Naive thymus-derived CD4-positive, alpha-beta T cell (primary cell): ENCODE results near the gene GTF3C4. TPM values are rescaled to one million over a fixed set of nuclear protein-coding genes. Genes with fewer than 3 reads are reported as not detected.
"Not testable (repeated sequence)": the region's sequence is repeated elsewhere in the genome, so short reads cannot be mapped to it uniquely, and the experiment has no call there.

ENCODE experiments used
- ATAC-seq: fragments of 150-1000 bp; cut with Tn5 transposase; 2 replicates; pipeline ENCODE4 v1.10.0; 2021; ENCODE audit warnings: mild to moderate bottlenecking, moderate library complexity
- CTCF ChIA-PET: fragments of 350-600 bp; sonication (Branson Sonifier 250); formaldehyde crosslinking; loops from one replicate; lab custom pipeline; 2021; ENCODE audit warnings: antibody characterized with exemption; lab: Charles Lee
- POLR2A ChIA-PET: fragments of 350-600 bp; sonication (Branson Sonifier 250); formaldehyde crosslinking; loops from one replicate; lab custom pipeline; 2021; ENCODE audit warnings: antibody characterized with exemption, inconsistent platforms; lab: Charles Lee
- DNase-seq, 9 donors: peaks; one replicate each; pipeline versions ENCODE4 v3.0.0 to v3.0.0-alpha.2; 2020 to 2022; ENCODE audit warnings: mixed read lengths in 1 of 9
- H3K27ac ChIP-seq: one replicate; pipeline ENCODE4 v1.7.0; 2013; ENCODE audit warnings: mild to moderate bottlenecking, low read depth, low read length, moderate library complexity
- H3K27me3 ChIP-seq, 2 donors: one replicate each; pipeline ENCODE4 v1.7.0; 2013; ENCODE audit warnings: low read length in 2 of 2, mild to moderate bottlenecking in 2 of 2, moderate library complexity in 2 of 2; ENCODE audit not compliant: control insufficient read depth in 2 of 2, insufficient read depth in 2 of 2
- H3K36me3 ChIP-seq, 3 experiments: 1 replicate in 2 of 3; 2 replicates in 1 of 3; pipeline ENCODE4 v1.7.0; 2013; ENCODE audit warnings: low read length in 3 of 3, mild to moderate bottlenecking in 3 of 3, moderate library complexity in 1 of 3; ENCODE audit not compliant: insufficient read depth in 3 of 3, control insufficient read depth in 2 of 3
- H3K4me1 ChIP-seq, 2 donors: one replicate each; pipeline ENCODE4 v1.7.0; 2013; ENCODE audit warnings: low read length in 2 of 2, mild to moderate bottlenecking in 2 of 2, moderate library complexity in 1 of 2; ENCODE audit not compliant: control insufficient read depth in 2 of 2, insufficient read depth in 2 of 2
- H3K4me3 ChIP-seq: 2 replicates; pipeline ENCODE4 v1.7.0; 2013; ENCODE audit warnings: mild to moderate bottlenecking, low read length
- H3K9me3 ChIP-seq, 3 experiments: 1 replicate in 2 of 3; 2 replicates in 1 of 3; pipeline ENCODE4 v1.7.0; 2013; ENCODE audit warnings: low read length in 3 of 3; ENCODE audit not compliant: control insufficient read depth in 2 of 3
- H3K27ac Mint-ChIP-seq, 9 donors: one replicate each; pipeline ENCODE4 v1.8.0; 2020 to 2022; ENCODE audit warnings: mixed read lengths in 9 of 9, mild to moderate bottlenecking in 8 of 9, moderate library complexity in 5 of 9, inconsistent platforms in 2 of 9
- H3K27me3 Mint-ChIP-seq, 5 donors: one replicate each; pipeline ENCODE4 v1.8.0; 2021 to 2022; ENCODE audit warnings: mixed read lengths in 5 of 5, mild to moderate bottlenecking in 1 of 5
- H3K36me3 Mint-ChIP-seq, 5 donors: one replicate each; pipeline ENCODE4 v1.8.0; 2020 to 2022; ENCODE audit warnings: mixed read lengths in 5 of 5, mild to moderate bottlenecking in 3 of 5, inconsistent platforms in 1 of 5
- H3K4me1 Mint-ChIP-seq, 7 donors: one replicate each; pipeline ENCODE4 v1.8.0; 2020 to 2022; ENCODE audit warnings: mixed read lengths in 7 of 7, mild to moderate bottlenecking in 3 of 7, inconsistent platforms in 1 of 7
- H3K4me3 Mint-ChIP-seq, 10 donors: one replicate each; pipeline ENCODE4 v1.8.0; 2020 to 2022; ENCODE audit warnings: mild to moderate bottlenecking in 10 of 10, mixed read lengths in 10 of 10, moderate library complexity in 6 of 10, inconsistent platforms in 2 of 10
- H3K9me3 Mint-ChIP-seq, 11 donors: one replicate each; pipeline ENCODE4 v1.8.0; 2020 to 2022; ENCODE audit warnings: mixed read lengths in 11 of 11, mild to moderate bottlenecking in 4 of 11, inconsistent platforms in 1 of 11, moderate library complexity in 1 of 11
- intact Hi-C, 2 donors: fragments of 100-400 bp; cut with micrococcal nuclease; formaldehyde crosslinking; loops; one replicate each; pipeline ENCODE4 v1.15.1; 2023
- polyA plus RNA-seq, 2 donors: library from polyadenylated mRNA; unstranded; fragments of 300-500 nt; fragmentation: Illumina TruSeq; gene quantifications; one replicate each; pipeline ENCODE4 v1.2.3, GENCODE V29; 2021
- total RNA-seq, 6 experiments: library from RNA in 5 of 6; stranded (reverse) in 5 of 6; gene quantifications; 1 replicate in 5 of 6; 2 replicates in 1 of 6; pipeline ENCODE4 v1.2.3 and lab custom pipeline; 2021 to 2026

The GTF3C4 gene
- total and polyA plus RNA-seq, 7 experiments from 2014 or later: 3.6 to 16.7 (median 12.8) TPM

DNA sequence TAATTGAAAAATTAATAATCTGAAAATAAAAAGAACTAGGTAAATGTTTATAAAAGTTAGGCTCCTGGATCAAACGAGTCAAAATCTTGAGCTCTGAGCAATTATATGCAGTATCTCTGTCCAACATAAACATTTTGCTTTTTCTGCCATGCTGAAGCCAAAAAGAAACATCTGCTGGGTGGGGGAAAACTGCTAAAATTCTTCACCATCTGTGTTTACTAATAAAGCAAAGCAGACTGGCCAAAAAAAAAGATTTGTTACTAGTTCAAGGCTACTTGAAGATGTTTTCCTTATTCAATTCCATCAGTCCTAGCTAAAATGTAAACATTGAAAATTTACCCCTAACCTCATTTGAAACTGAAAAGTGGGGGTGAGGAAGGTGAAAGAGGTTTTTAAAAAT lies 29.7 kb downstream of the GTF3C4 start:
- H3K4me3 Mint-ChIP-seq: no peak overlapping the region

DNA sequence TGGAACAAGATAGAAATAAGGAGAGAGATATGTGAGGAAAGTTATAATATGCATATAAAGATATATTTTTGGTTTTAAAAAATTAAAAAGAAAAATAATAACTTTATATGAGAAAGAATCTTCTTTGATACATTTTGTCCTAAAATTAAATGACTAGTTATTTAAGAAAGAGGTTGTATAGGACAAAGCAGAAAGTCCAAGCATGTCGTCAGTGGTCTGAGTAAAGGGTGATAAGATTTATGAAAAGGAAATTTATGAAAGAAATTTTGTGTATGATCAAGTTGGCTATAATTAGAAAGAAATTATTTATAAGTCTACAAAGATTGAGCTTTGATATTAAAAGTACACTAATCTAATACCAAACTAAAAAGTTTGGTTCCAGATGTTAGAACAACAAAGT lies 32.0 kb downstream of the GTF3C4 start:
- intact Hi-C loops: no loop called here
- ATAC-seq (no peak), DNase-seq (no peak)
- H3K27me3 ChIP-seq: peaks cover 0 to 3% of the 10 kb centered on the region in 2 donors
- ChIA-PET POLR2A (no interaction called here), CTCF (no interaction called here)
- no peak overlapping the region for H3K27ac ChIP-seq
- H3K9me3 ChIP-seq: peaks cover 0 to 10% (median 0%) of the 10 kb centered on the region in 3 experiments
- H3K36me3 ChIP-seq: no peaks in the 10 kb centered on the region
- no peaks in the 10 kb centered on the region for H3K4me1 ChIP-seq
- H3K4me3 Mint-ChIP-seq: no peak overlapping the region
- no peak overlapping the region for H3K4me3 ChIP-seq
- H3K9me3 Mint-ChIP-seq: peaks cover 0 to 15% (median 12%) of the 10 kb centered on the region in 11 donors
- peaks cover 0 to 8% (median 4%) of the 10 kb centered on the region in 5 donors for H3K36me3 Mint-ChIP-seq
- H3K4me1 Mint-ChIP-seq: no peaks in the 10 kb centered on the region
- no peak overlapping the region for H3K27ac Mint-ChIP-seq
- H3K27me3 Mint-ChIP-seq: peaks cover 9 to 25% (median 13%) of the 10 kb centered on the region in 5 donors

More for the DNA sequence above, 29.7 kb downstream of the GTF3C4 start:
- Histone ChIP-seq H3K4me1 (no peaks in the 10 kb centered on the region), H3K27ac (no peak overlapping the region), H3K4me3 (no peak overlapping the region), H3K9me3 (peaks cover 0 to 22% (median 7%) of the 10 kb centered on the region in 3 experiments), H3K27me3 (peaks cover 0 to 3% of the 10 kb centered on the region in 2 donors), H3K36me3 (no peaks in the 10 kb centered on the region)
- H3K9me3 Mint-ChIP-seq: peaks cover 3 to 35% (median 28%) of the 10 kb centered on the region in 11 donors
- H3K36me3 Mint-ChIP-seq: peaks cover 0 to 11% (median 8%) of the 10 kb centered on the region in 5 donors
- ChIA-PET POLR2A (interaction anchor here (0.9 kb wide), 1 partner anchor 30 kb away, joined by 3 read pairs; the partner anchor contains the start of genes DDX31 and GTF3C4), CTCF (no interaction called here)
- DNase-seq (no peak), ATAC-seq (no peak)
- H3K27ac Mint-ChIP-seq: no peak overlapping the region
- H3K4me1 Mint-ChIP-seq: no peaks in the 10 kb centered on the region
- H3K27me3 Mint-ChIP-seq: peaks cover 4 to 11% (median 8%) of the 10 kb centered on the region in 5 donors
- intact Hi-C loops: no loop called here

DNA sequence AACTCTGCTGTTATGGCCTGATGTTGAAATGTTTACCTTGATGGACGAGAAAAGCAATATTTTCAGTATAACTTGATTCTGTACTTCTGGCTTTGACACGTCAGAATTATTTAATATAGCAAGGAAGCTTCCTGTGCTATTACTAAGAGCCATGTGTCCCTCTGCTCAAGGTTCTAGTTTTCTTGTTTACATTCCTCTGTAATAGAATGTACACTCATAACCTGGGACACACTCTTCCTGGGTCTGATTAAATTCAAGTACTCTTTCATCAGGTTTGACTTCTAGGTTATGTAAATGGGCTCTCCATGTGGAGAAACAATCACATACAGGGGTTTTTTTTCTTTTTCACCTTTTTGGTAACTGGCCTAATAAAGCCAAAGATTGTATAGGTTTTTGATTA lies 33.1 kb downstream of the GTF3C4 start:
- no peak overlapping the region for H3K27ac ChIP-seq
- Mint-ChIP-seq H3K27me3 (peaks cover 8 to 24% (median 13%) of the 10 kb centered on the region in 5 donors), H3K4me3 (no peak overlapping the region), H3K27ac (no peak overlapping the region), H3K9me3 (peaks cover 0 to 6% (median 4%) of the 10 kb centered on the region in 11 donors), H3K4me1 (no peaks in the 10 kb centered on the region), H3K36me3 (peaks cover 0 to 4% (median 4%) of the 10 kb centered on the region in 5 donors)
- H3K27me3 ChIP-seq: peaks cover 0 to 3% of the 10 kb centered on the region in 2 donors
- H3K9me3 ChIP-seq: no peaks in the 10 kb centered on the region
- intact Hi-C loops: no loop called here
- ChIA-PET POLR2A (no interaction called here), CTCF (no interaction called here)
- no peak overlapping the region for H3K4me3 ChIP-seq
- no peaks in the 10 kb centered on the region for H3K4me1 ChIP-seq
- ATAC-seq (no peak), DNase-seq (no peak)
- H3K36me3 ChIP-seq: no peaks in the 10 kb centered on the region

DNA sequence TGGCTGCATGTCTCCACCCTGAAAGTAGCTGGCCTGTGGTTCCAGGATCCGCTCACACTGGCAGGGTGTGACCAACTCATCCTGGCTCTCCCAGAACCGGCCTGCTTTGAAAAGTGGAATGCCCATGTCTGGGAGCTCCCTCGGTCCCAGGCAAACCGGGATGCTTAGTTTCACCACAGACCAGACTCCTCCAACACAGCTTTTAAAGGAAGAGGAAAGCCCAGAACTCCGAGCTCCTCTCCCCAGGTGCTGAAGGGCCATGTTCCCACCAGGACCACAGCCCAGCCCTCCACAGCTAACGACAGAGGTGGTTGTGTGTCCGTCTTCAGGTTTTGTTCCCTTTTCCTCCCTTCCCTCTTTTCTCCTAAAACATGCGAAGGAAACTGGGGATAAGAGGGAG lies 38.0 kb downstream of the GTF3C4 start:
- POLR2A ChIA-PET: no interaction called here
- intact Hi-C loops: no loop called here
- no peaks in the 10 kb centered on the region for H3K9me3 Mint-ChIP-seq

DNA sequence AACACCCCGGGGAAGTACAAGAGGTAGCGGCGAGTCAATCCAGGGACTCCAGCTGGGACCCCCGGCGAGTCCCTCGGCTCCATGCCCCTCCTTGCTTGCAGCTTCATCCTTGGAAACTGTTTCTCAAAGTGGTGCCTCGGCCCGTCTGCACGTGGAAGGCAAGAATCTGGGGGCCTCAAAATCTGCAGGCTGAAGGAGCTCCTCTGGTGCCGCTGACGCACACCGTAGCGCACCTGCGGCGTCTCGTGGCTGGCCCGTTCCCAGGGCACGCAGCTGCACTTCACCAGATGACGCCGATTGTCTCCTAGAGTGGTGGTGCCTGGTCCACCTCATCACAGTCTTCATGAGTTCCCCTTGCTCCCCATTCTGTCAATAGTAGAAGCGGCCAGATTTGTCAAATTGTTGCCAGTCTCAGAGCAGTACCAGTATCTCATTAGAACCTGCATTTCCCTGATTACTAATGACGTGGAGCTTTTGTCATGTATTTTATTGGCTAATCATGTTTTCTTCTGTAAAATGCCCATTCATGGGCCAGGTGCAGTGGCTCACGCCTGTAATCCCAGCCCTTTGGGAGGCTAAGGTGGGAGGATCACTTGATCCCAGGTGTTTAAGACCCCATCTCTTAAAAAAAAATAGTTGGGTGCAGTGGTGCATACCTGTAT lies 38.6 kb downstream of the GTF3C4 start:
- no peaks in the 10 kb centered on the region for H3K9me3 ChIP-seq
- Mint-ChIP-seq H3K27me3 (peaks cover 9 to 20% (median 14%) of the 10 kb centered on the region in 5 donors), H3K36me3 (no peaks in the 10 kb centered on the region), H3K4me3 (no peak overlapping the region), H3K27ac (no peak overlapping the region), H3K9me3 (no peaks in the 10 kb centered on the region), H3K4me1 (no peaks in the 10 kb centered on the region)
- ATAC-seq: no peak
- H3K27ac ChIP-seq: no peak overlapping the region
- H3K36me3 ChIP-seq: no peaks in the 10 kb centered on the region
- no peak for DNase-seq
- no peaks in the 10 kb centered on the region for H3K27me3 ChIP-seq
- no peaks in the 10 kb centered on the region for H3K4me1 ChIP-seq
- no peak overlapping the region for H3K4me3 ChIP-seq
- ChIA-PET CTCF (no interaction called here), POLR2A (no interaction called here)
- intact Hi-C loops: no loop called here

More for the DNA sequence above, 38.0 kb downstream of the GTF3C4 start:
- Mint-ChIP-seq H3K27me3 (peaks cover 7 to 21% (median 12%) of the 10 kb centered on the region in 5 donors), H3K27ac (no peak overlapping the region), H3K4me3 (no peak overlapping the region), H3K36me3 (no peaks in the 10 kb centered on the region), H3K4me1 (no peaks in the 10 kb centered on the region)
- Histone ChIP-seq H3K36me3 (no peaks in the 10 kb centered on the region), H3K27me3 (no peaks in the 10 kb centered on the region), H3K4me3 (no peak overlapping the region), H3K4me1 (no peaks in the 10 kb centered on the region), H3K27ac (no peak overlapping the region), H3K9me3 (no peaks in the 10 kb centered on the region)
- no peak for ATAC-seq
- CTCF ChIA-PET: no interaction called here
- no peak for DNase-seq

DNA sequence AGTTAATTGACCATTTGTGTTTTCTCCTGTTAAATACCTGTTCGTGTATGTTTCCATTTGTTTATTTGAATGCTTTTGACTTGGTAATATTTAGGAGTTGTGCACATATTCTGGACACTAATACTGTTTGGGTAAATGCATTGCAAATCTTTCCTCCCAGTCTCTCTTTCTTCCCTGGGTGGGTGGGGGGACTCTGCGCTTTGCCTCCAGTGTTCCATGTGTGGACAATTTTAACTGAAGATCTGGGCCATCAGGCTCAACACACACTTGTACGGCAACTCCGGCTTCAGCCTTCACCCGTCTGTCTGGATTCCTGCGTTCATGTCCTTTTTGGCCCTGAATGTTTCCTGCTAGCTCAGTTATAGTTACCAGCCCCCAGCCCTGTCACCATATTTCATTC lies 40.1 kb downstream of the GTF3C4 start:
- Histone ChIP-seq H3K4me1 (no peaks in the 10 kb centered on the region), H3K36me3 (no peaks in the 10 kb centered on the region), H3K4me3 (no peak overlapping the region), H3K9me3 (no peaks in the 10 kb centered on the region), H3K27me3 (no peaks in the 10 kb centered on the region), H3K27ac (no peak overlapping the region)
- Mint-ChIP-seq H3K27me3 (peaks cover 8 to 17% (median 11%) of the 10 kb centered on the region in 5 donors), H3K36me3 (no peaks in the 10 kb centered on the region), H3K9me3 (no peaks in the 10 kb centered on the region), H3K4me1 (no peaks in the 10 kb centered on the region), H3K27ac (no peak overlapping the region), H3K4me3 (no peak overlapping the region)
- POLR2A ChIA-PET: no interaction called here
- CTCF ChIA-PET: no interaction called here
- intact Hi-C loops: no loop called here
- ATAC-seq: no peak
- DNase-seq: no peak

DNA sequence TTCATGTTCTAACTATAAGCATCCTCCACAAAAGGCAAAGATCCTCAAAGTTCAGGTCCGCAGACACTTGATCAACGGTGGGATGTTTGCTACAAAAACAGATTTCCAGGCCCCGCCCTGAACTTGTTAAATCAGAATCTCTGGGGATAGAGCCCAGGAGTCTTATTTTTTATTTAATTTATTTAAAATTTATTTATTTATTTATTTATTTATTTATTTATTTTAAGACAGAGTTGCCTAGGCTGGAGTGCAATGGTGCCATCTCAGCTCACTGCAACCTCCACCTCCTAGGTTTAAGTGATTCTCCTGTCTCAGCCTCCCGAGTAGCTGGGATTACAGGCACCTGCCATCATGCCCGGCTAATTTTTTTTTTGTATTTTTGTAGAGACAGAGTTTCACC lies 40.9 kb downstream of the GTF3C4 start:
- intact Hi-C loops, DNase-seq, CTCF ChIA-PET: not testable (repeated sequence)

More for the DNA sequence above, 40.9 kb downstream of the GTF3C4 start:
- H3K27ac Mint-ChIP-seq, H3K27ac ChIP-seq, POLR2A ChIA-PET, H3K4me1 ChIP-seq, H3K4me1 Mint-ChIP-seq, H3K9me3 Mint-ChIP-seq, H3K4me3 Mint-ChIP-seq, H3K9me3 ChIP-seq, H3K36me3 Mint-ChIP-seq, H3K4me3 ChIP-seq, H3K36me3 ChIP-seq, H3K27me3 ChIP-seq, ATAC-seq: not testable (repeated sequence)
- peaks cover 6 to 16% (median 8%) of the 10 kb centered on the region in 5 donors for H3K27me3 Mint-ChIP-seq
